Fibroblast of villous mesenchyme (primary cell): ENCODE measurements around the gene AP2S1. TPM values are rescaled to one million over a fixed set of nuclear protein-coding genes. Genes with fewer than 3 reads are reported as not detected.
"Not testable (repeated sequence)": the region's sequence is repeated elsewhere in the genome, so short reads cannot be mapped to it uniquely, and the experiment has no call there.

Source experiments
- DNase-seq: peaks from one replicate; pipeline ENCODE4 v3.0.0-alpha.2; 2010; ENCODE audit warnings: low read depth
- H3K4me3 ChIP-seq: 2 replicates; pipeline ENCODE4 v1.5.1; 2011; ENCODE audit warnings: low read depth, mild to moderate bottlenecking, low read length
- CTCF ChIP-seq: IDR thresholded peaks from 2 replicates; pipeline ENCODE4 v1.5.1; 2012; ENCODE audit warnings: low read depth, mild to moderate bottlenecking, low read length; ENCODE audit not compliant: insufficient read depth
- total RNA-seq: library from RNA; depleted of rRNA; stranded (reverse); fragments of >200 nt; gene quantifications from 2 replicates; pipeline ENCODE4 v1.2.3, GENCODE V29; 2012

The AP2S1 gene
- total RNA-seq, 1 donor, result 113 TPM

- no peak overlapping the region for H3K4me3 ChIP-seq
- DNase-seq, result no peak
- TF ChIP-seq CTCF, result no peak
Measured at GRCh38 chr19:46815833-46816627, 34.6 kb downstream of the AP2S1 start.

GRCh38 chr19:46813839-46814358 lies 36.7 kb downstream of the AP2S1 start:
- DNase-seq, result peak; percentile 90
- H3K4me3 ChIP-seq, result no peak overlapping the region
- TF ChIP-seq CTCF, result no peak

- TF ChIP-seq CTCF, result no peak
- no peak overlapping the region for H3K4me3 ChIP-seq
- DNase-seq, result peak; percentile 14
Measured at GRCh38 chr19:46812977-46813838, 37.4 kb downstream of the AP2S1 start.

- H3K4me3 ChIP-seq, result no peak overlapping the region
- no peak for DNase-seq
- no peak for TF ChIP-seq CTCF
Measured at GRCh38 chr19:46809534-46810272, 40.9 kb downstream of the AP2S1 start.

GRCh38 chr19:46806656-46807055 lies 44.0 kb downstream of the AP2S1 start:
- H3K4me3 ChIP-seq, result no peak overlapping the region

GRCh38 chr19:46804432-46804831 lies 46.2 kb downstream of the AP2S1 start:
- not testable (repeated sequence) for DNase-seq, H3K4me3 ChIP-seq

More at GRCh38 chr19:46806656-46807055, 44.0 kb downstream of the AP2S1 start:
- TF ChIP-seq CTCF, result no peak
- no peak for DNase-seq
